H1 (cell line): ENCODE measurements around the gene SSC5D. TPM values are rescaled to one million over a fixed set of nuclear protein-coding genes. Genes with fewer than 3 reads are reported as not detected.

ENCODE experiments used
- CTCF ChIA-PET: fragments of 300-600 bp; sonication (Branson Sonifier 250); formaldehyde crosslinking; loops from one replicate; lab custom pipeline; 2021; ENCODE audit not compliant: partially characterized antibody; lab: Charles Lee
- POLR2A ChIA-PET: fragments of 300-600 bp; sonication (Branson Sonifier 250); formaldehyde crosslinking; loops from one replicate; lab custom pipeline; 2021; ENCODE audit warnings: inconsistent platforms; ENCODE audit not compliant: partially characterized antibody; lab: Charles Lee
- DNase-seq, 2 experiments: peaks; one replicate each; pipeline versions ENCODE4 v3.0.0 to v3.0.0-alpha.2; 2010 to 2022; ENCODE audit warnings: low spot score in 2 of 2, low read depth in 1 of 2, mixed read lengths in 1 of 2
- FAIRE-seq: peaks from 2 replicates; lab custom pipeline; 2011; peaks lifted over from hg19 to GRCh38; lab: Jason Lieb, UNC
- H2AFZ ChIP-seq: 2 replicates; pipeline ENCODE4 v1.8.1; 2012; ENCODE audit warnings: low read length, inconsistent platforms
- H2AK5ac ChIP-seq: 2 replicates; pipeline ENCODE4 v1.6.1; 2013; ENCODE audit warnings: low read depth, low read length
- H2BK120ac ChIP-seq: replicated peaks from 2 replicates; pipeline ENCODE3; 2013; ENCODE audit warnings: low read depth, low read length, inconsistent platforms
- H2BK12ac ChIP-seq: 2 replicates; pipeline ENCODE4 v1.6.1; 2013; ENCODE audit warnings: low read depth, low read length
- H2BK15ac ChIP-seq: 2 replicates; pipeline ENCODE4 v1.6.1; 2013; ENCODE audit warnings: low read length
- H2BK20ac ChIP-seq: 2 replicates; pipeline ENCODE4 v1.6.1; 2013; ENCODE audit warnings: low read length
- H2BK5ac ChIP-seq: 2 replicates; pipeline ENCODE4 v1.6.1; 2013; ENCODE audit warnings: low read depth, low read length
- H3K14ac ChIP-seq: 2 replicates; pipeline ENCODE4 v1.6.1; 2013; ENCODE audit warnings: inconsistent platforms; ENCODE audit not compliant: insufficient read length
- H3K18ac ChIP-seq: 2 replicates; pipeline ENCODE4 v1.6.1; 2013; ENCODE audit warnings: low read length; ENCODE audit errors: extremely low read depth
- H3K23ac ChIP-seq: 2 replicates; pipeline ENCODE4 v1.6.1; 2013; ENCODE audit warnings: inconsistent platforms; ENCODE audit not compliant: insufficient read length
- H3K23me2 ChIP-seq: 2 replicates; pipeline ENCODE4 v1.6.1; 2013; ENCODE audit warnings: low read depth, low read length
- H3K27ac ChIP-seq: 2 replicates; pipeline ENCODE4 v1.6.1; 2011; ENCODE audit warnings: low read depth, low read length, inconsistent platforms
- H3K27me3 ChIP-seq, 4 experiments: replicated peaks in 1 of 4; 1 replicate in 1 of 4; 2 replicates in 3 of 4; pipeline versions ENCODE4 v1.6.1 to v1.8.1; 2011 to 2013; ENCODE audit warnings: low read length in 3 of 4, mild to moderate bottlenecking in 3 of 4, inconsistent platforms in 2 of 4, mixed read lengths in 2 of 4, moderate library complexity in 1 of 4; ENCODE audit not compliant: control insufficient read depth in 3 of 4, insufficient read depth in 3 of 4; ENCODE audit errors: extremely low read depth in 1 of 4
- H3K36me3 ChIP-seq, 4 experiments: 2 replicates each; pipeline versions ENCODE4 v1.6.1 to v1.8.1; 2011 to 2013; ENCODE audit warnings: mild to moderate bottlenecking in 4 of 4, low read length in 3 of 4, moderate library complexity in 2 of 4, control low read depth in 1 of 4, inconsistent platforms in 1 of 4; ENCODE audit not compliant: insufficient read depth in 4 of 4, control insufficient read depth in 2 of 4
- H3K4ac ChIP-seq: replicated peaks from 2 replicates; pipeline ENCODE3; 2013; ENCODE audit warnings: low read length, low read depth, mixed read lengths, inconsistent platforms; ENCODE audit not compliant: insufficient read length
- H3K4me1 ChIP-seq, 4 experiments: replicated peaks in 1 of 4; 1 replicate in 1 of 4; 2 replicates in 3 of 4; pipeline versions ENCODE4 v1.6.1 to v1.8.1; 2011 to 2013; ENCODE audit warnings: low read length in 3 of 4, inconsistent platforms in 2 of 4, mixed read lengths in 1 of 4; ENCODE audit not compliant: insufficient read depth in 4 of 4, control insufficient read depth in 3 of 4
- H3K4me2 ChIP-seq, 2 experiments: 2 replicates each; pipeline versions ENCODE4 v1.6.1 to v1.8.1; 2011 to 2013; ENCODE audit warnings: low read depth in 2 of 2, low read length in 2 of 2, control low read depth in 1 of 2, inconsistent platforms in 1 of 2, mild to moderate bottlenecking in 1 of 2; ENCODE audit not compliant: insufficient read depth in 1 of 2
- H3K4me3 ChIP-seq, 4 experiments: fragments of 200-600, 300-600 bp in 1 of 4; sonication (generic), shearing (Covaris generic), sonication (Bioruptor Twin) in 1 of 4; 2 replicates each; pipeline versions ENCODE4 v1.5.1 to v1.8.1; 2011 to 2016; ENCODE audit warnings: low read length in 4 of 4, low read depth in 3 of 4, control low read depth in 2 of 4, inconsistent platforms in 2 of 4, mild to moderate bottlenecking in 2 of 4, mixed read lengths in 1 of 4, moderate library complexity in 1 of 4; ENCODE audit not compliant: insufficient read depth in 2 of 4; ENCODE audit errors: extremely low read depth in 1 of 4
- H3K56ac ChIP-seq: replicated peaks from 2 replicates; pipeline ENCODE3; 2013; ENCODE audit warnings: low read depth, mild to moderate bottlenecking, mixed read lengths, low read length, inconsistent platforms; ENCODE audit not compliant: insufficient read length
- H3K79me1 ChIP-seq: 2 replicates; pipeline ENCODE4 v1.6.1; 2013; ENCODE audit warnings: low read depth, low read length, control low read depth
- H3K79me2 ChIP-seq, 2 experiments: 2 replicates each; pipeline versions ENCODE4 v1.6.1 to v1.8.1; 2012 to 2013; ENCODE audit warnings: low read length in 2 of 2, mild to moderate bottlenecking in 2 of 2, inconsistent platforms in 1 of 2; ENCODE audit not compliant: insufficient read depth in 2 of 2, control insufficient read depth in 1 of 2
- H3K9ac ChIP-seq, 4 experiments: replicated peaks in 1 of 4; 1 replicate in 1 of 4; 2 replicates in 3 of 4; pipeline versions ENCODE4 v1.6.1 to v1.8.1; 2011 to 2013; ENCODE audit warnings: low read depth in 3 of 4, low read length in 3 of 4, control low read depth in 2 of 4, mild to moderate bottlenecking in 2 of 4, moderate library complexity in 2 of 4, inconsistent platforms in 1 of 4; ENCODE audit errors: extremely low read depth in 1 of 4
- H3K9me3 ChIP-seq, 2 experiments: 2 replicates each; pipeline versions ENCODE4 v1.6.1 to v1.8.1; 2012 to 2013; ENCODE audit warnings: mild to moderate bottlenecking in 2 of 2, moderate library complexity in 2 of 2, control low read depth in 1 of 2, inconsistent platforms in 1 of 2, low read depth in 1 of 2, low read length in 1 of 2, mixed read lengths in 1 of 2; ENCODE audit not compliant: insufficient read depth in 2 of 2
- H4K20me1 ChIP-seq, 2 experiments: replicated peaks in 1 of 2; 2 replicates each; pipeline versions ENCODE3 to v1.8.1; 2011 to 2013; ENCODE audit warnings: inconsistent platforms in 2 of 2, low read length in 2 of 2, mild to moderate bottlenecking in 1 of 2; ENCODE audit not compliant: insufficient read depth in 2 of 2, control insufficient read depth in 1 of 2
- H4K5ac ChIP-seq: 2 replicates; pipeline ENCODE4 v1.6.1; 2013; ENCODE audit warnings: low read length, low read depth, mixed read lengths, inconsistent platforms; ENCODE audit not compliant: insufficient read length
- H4K8ac ChIP-seq: 2 replicates; pipeline ENCODE4 v1.8.0; 2013; ENCODE audit warnings: mild to moderate bottlenecking, moderate library complexity, low read length, inconsistent platforms; ENCODE audit not compliant: insufficient read depth; ENCODE audit errors: extremely low read depth
- H4K91ac ChIP-seq: replicated peaks from 2 replicates; pipeline ENCODE3; 2013; ENCODE audit warnings: low read length, mixed read lengths, inconsistent platforms; ENCODE audit not compliant: insufficient read length
- ASH2L ChIP-seq: fragments of 200-600, 300-600 bp; sonication (generic); IDR thresholded peaks from one replicate; pipeline ENCODE4 v1.7.1; 2017; ENCODE audit warnings: low read length
- FOSL1 ChIP-seq: IDR thresholded peaks from 2 replicates; pipeline ENCODE4 v1.6.1; 2011; ENCODE audit warnings: mild to moderate bottlenecking, low read depth, low read length, moderate library complexity; ENCODE audit not compliant: insufficient read depth
- MAFK ChIP-seq: IDR thresholded peaks from 2 replicates; pipeline ENCODE4 v1.6.1; 2012; ENCODE audit warnings: low read depth, mild to moderate bottlenecking, improper control_type of control experiment, low read length
- NRF1 ChIP-seq: IDR thresholded peaks from 2 replicates; pipeline ENCODE4 v1.6.1; 2011; ENCODE audit warnings: mild to moderate bottlenecking, low read depth, low read length, improper control_type of control experiment
- POLR2A ChIP-seq, 2 experiments: IDR thresholded peaks; 1 replicate in 1 of 2; 2 replicates in 1 of 2; pipeline ENCODE4 v1.6.1; 2011; ENCODE audit warnings: low read depth in 2 of 2, low read length in 2 of 2, mild to moderate bottlenecking in 2 of 2; ENCODE audit errors: control extremely low read depth in 1 of 2
- POLR2AphosphoS5 ChIP-seq: IDR thresholded peaks from 2 replicates; pipeline ENCODE4 v1.6.1; 2011; ENCODE audit warnings: low read depth, low read length
- RAD21 ChIP-seq, 2 experiments: IDR thresholded peaks in 1 of 2; conservative IDR thresholded peaks in 1 of 2; 2 replicates each; pipeline ENCODE4 v1.6.1; 2011; ENCODE audit warnings: low read depth in 2 of 2, low read length in 2 of 2, improper control_type of control experiment in 1 of 2, inconsistent platforms in 1 of 2, mild to moderate bottlenecking in 1 of 2, moderate library complexity in 1 of 2
- RFX5 ChIP-seq: IDR thresholded peaks from 2 replicates; pipeline ENCODE4 v1.6.1; 2011; ENCODE audit warnings: low read depth, low read length, improper control_type of control experiment, borderline replicate concordance
- TBP ChIP-seq: IDR thresholded peaks from 2 replicates; pipeline ENCODE4 v1.6.1; 2011; ENCODE audit warnings: low read depth, low read length, improper control_type of control experiment
- USF2 ChIP-seq: IDR thresholded peaks from 2 replicates; pipeline ENCODE4 v1.6.1; 2011; ENCODE audit warnings: low read length, improper control_type of control experiment
- YY1 ChIP-seq: IDR thresholded peaks from 2 replicates; pipeline ENCODE4 v1.6.1; 2011; ENCODE audit warnings: low read depth, mild to moderate bottlenecking, low read length
- WGBS, 2 experiments: shearing (Covaris generic) in 1 of 2; methylation state at CpG; one replicate each; pipeline versions ENCODE4 v1.1.6 to v1.1.7; 2013 to 2015; ENCODE audit warnings: low lambda C conversion rate in 2 of 2, mixed read lengths in 2 of 2, inconsistent platforms in 1 of 2, low coverage in 1 of 2, missing lambda C conversion rate in 1 of 2; ENCODE audit not compliant: insufficient replicate concordance in 2 of 2, insufficient coverage in 1 of 2, insufficient read length in 1 of 2; ENCODE audit errors: extremely low coverage in 1 of 2, missing lambda C conversion rate in 1 of 2; 5-methylcytosine and 5-hydroxymethylcytosine counted together
- polyA plus RNA-seq, 7 experiments: library from polyadenylated mRNA; depleted of rRNA in 3 of 7; stranded (reverse) in 5 of 7; unstranded in 2 of 7; fragments of >200 nt in 5 of 7; fragments of 200-250 nt in 2 of 7; gene quantifications; 1 replicate in 5 of 7; 2 replicates in 1 of 7; 4 replicates in 1 of 7; pipeline versions ENCODE4 v1.2.1 to v1.2.3, GENCODE V29; 2011 to 2013; ENCODE audit warnings: missing spikeins in 2 of 7, mixed read lengths in 2 of 7
- total RNA-seq: library from RNA; stranded (reverse); fragmentation: NEBNext Ultra II Directional; extraction: Animal tissue kit (Norgen Biotek cat#: 25700); gene quantifications from 2 replicates; pipeline ENCODE4 v1.2.1, GENCODE V29; 2021

Gene SSC5D
- total and polyA plus RNA-seq, 2 of the 8 experiments (the other 6 are each of a cell fraction or from before 2014, with no cell fraction given): 0.39 to 1.7 TPM

DNA sequence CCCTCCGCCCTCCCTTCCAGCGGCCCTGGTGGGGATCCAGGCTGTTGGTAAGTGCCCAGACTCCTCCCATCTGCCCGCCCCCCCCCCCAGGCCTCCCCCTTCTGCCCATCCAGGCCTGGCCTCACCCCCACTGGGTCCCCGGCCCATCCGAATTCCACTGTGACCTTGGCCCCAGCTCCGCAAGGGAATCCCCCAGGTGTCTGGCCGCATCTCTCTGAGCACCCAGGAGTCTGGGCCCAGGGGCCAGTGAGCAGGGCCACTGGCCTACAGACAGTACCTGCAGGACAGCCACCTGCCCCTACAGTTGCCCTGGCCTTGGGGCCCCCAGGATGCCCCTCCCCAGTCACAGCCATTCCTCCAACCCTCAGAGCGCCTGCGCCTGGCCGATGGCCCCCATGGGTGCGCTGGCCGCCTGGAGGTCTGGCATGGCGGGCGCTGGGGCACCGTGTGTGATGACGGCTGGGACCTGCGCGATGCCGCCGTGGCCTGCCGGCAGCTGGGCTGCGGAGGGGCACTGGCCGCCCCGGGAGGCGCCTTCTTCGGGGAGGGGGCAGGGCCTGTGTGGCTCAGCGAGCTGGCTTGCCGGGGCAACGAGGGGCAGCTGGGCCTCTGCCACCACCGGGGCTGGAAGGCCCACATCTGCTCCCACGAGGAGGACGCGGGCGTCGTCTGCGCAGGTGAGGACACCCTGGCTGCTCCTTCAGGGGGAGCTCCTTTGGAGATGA, 912 bp downstream of the SSC5D start:
- Histone ChIP-seq H3K9me3 (no peaks in the 10 kb centered on the region), H4K5ac (no peak overlapping the region), H4K8ac (peak overlapping the region; percentile 71), H3K18ac (peak overlapping the region; percentile 78), H4K20me1 (peaks cover 0 to 4% of the 10 kb centered on the region in 2 experiments), H3K36me3 (no peaks in the 10 kb centered on the region; a peak in 1 of 8 replicates), H3K56ac (no peak overlapping the region), H2BK15ac (no peak overlapping the region; the same call in 1 of the 2 replicates), H2BK12ac (peak overlapping the region; percentile 84; the same call in 1 of the 2 replicates), H3K9ac (no peak overlapping the region; a peak in 2 of 7 replicates), H3K27me3 (no peaks in the 10 kb centered on the region; a peak in 2 of 7 replicates), H3K4me1 (peaks cover 0 to 47% (median 30%) of the 10 kb centered on the region in 4 experiments; a peak in 6 of 7 replicates), H3K4me3 (peak overlapping the region in 1 of 4 experiments; percentile 57; a peak in 3 of 8 replicates), H3K4me2 (peak overlapping the region; percentile 53 to 75), H3K23me2 (peaks cover 11% of the 10 kb centered on the region), H2BK20ac (no peak overlapping the region), H2BK5ac (peak overlapping the region; percentile 71; the same call in 1 of the 2 replicates), H3K27ac (no peak overlapping the region), H2AK5ac (no peak overlapping the region), H2BK120ac (no peak overlapping the region), H3K4ac (no peak overlapping the region), H3K79me1 (peaks cover 4% of the 10 kb centered on the region; the same call in 1 of the 2 replicates), H2AFZ (no peak overlapping the region), H4K91ac (peak overlapping the region; percentile 81), H3K23ac (no peak overlapping the region), H3K79me2 (peaks cover 0 to 5% of the 10 kb centered on the region in 2 experiments; a peak in 1 of 4 replicates), H3K14ac (peak overlapping the region; percentile 61)
- 58% methylated on average over 24 of the region's 36 CpGs; no CpG with 5 or more reads in 1 of the 2 experiments for WGBS, 2 experiments
- ChIA-PET CTCF (interaction anchor here (0.9 to 1.9 kb wide), 5 partner anchors 9 to 144 kb away, joined by 3 to 7 read pairs (median 4); no protein-coding TSS in a partner anchor), POLR2A (interaction anchor here (0.8 to 7.5 kb wide), 7 partner anchors 8 to 110 kb away, joined by 3 to 57 read pairs (median 3); partner anchors contain the start of genes FIZ1, UBE2S and ZNF628)
- no peak for DNase-seq
- no peak for FAIRE-seq
- TF ChIP-seq RFX5 (no peak), USF2 (no peak), POLR2AphosphoS5 (no peak), FOSL1 (no peak), POLR2A (IDR thresholded peaks at IDR 0.05; ENCODE audit: control extremely low read depth in 1 of 2, low read depth in 2 of 2, low read length in 2 of 2) (no peak), RAD21 (IDR thresholded peaks at IDR 0.05 in 1 of 2, conservative IDR thresholded peaks at IDR 0.05 in 1 of 2; ENCODE audit: low read depth in 2 of 2, low read length in 2 of 2) (no peak), TBP (no peak), YY1 (no peak), MAFK (no peak), NRF1 (no peak), ASH2L (no peak)
